NCI-H748 (cell line): Measurements from ENCODE around the gene FOXP1.

Source experiments
- DNase-seq: peaks from one replicate; lab custom pipeline; 2025; ENCODE audit not compliant: unreplicated experiment; lab: John Stamatoyannopoulos, UW

The FOXP1 gene

GRCh38 chr3:70974747-70975146, 608.8 kb downstream of the FOXP1 start:
- DNase-seq = no peak

GRCh38 chr3:70973558-70973957, 610.0 kb downstream of the FOXP1 start:
- DNase-seq = no peak

GRCh38 chr3:70972855-70973254, 610.7 kb downstream of the FOXP1 start:
- DNase-seq = no peak

- DNase-seq = no peak
Measured at GRCh38 chr3:70970952-70971351, 612.6 kb downstream of the FOXP1 start.

- no peak for DNase-seq
Measured at GRCh38 chr3:70970171-70970570, 613.4 kb downstream of the FOXP1 start.

GRCh38 chr3:70963431-70964275, 619.9 kb downstream of the FOXP1 start:
- DNase-seq = peak; percentile 28

- DNase-seq = no peak
Measured at GRCh38 chr3:70959506-70960291, 623.8 kb downstream of the FOXP1 start.

GRCh38 chr3:70952033-70952747, 631.3 kb downstream of the FOXP1 start:
- no peak for DNase-seq

- DNase-seq = no peak
Measured at GRCh38 chr3:70951316-70951715, 632.2 kb downstream of the FOXP1 start.

- DNase-seq = no peak
Measured at GRCh38 chr3:70947579-70947978, 635.9 kb downstream of the FOXP1 start.

GRCh38 chr3:70943886-70944285, 639.6 kb downstream of the FOXP1 start:
- DNase-seq = no peak

- no peak for DNase-seq
Measured at GRCh38 chr3:70933105-70933810, 650.3 kb downstream of the FOXP1 start.

GRCh38 chr3:70930066-70930465, 653.5 kb downstream of the FOXP1 start:
- DNase-seq = no peak

- DNase-seq = no peak
Measured at GRCh38 chr3:70927239-70927638, 656.3 kb downstream of the FOXP1 start.

- DNase-seq = no peak
Measured at GRCh38 chr3:70926835-70927234, 656.7 kb downstream of the FOXP1 start.

- no peak for DNase-seq
Measured at GRCh38 chr3:70919661-70920060, 663.9 kb downstream of the FOXP1 start.

- no peak for DNase-seq
Measured at GRCh38 chr3:70919091-70919490, 664.4 kb downstream of the FOXP1 start.

- peak; percentile 53 for DNase-seq
Measured at GRCh38 chr3:70916375-70917055, 667.0 kb downstream of the FOXP1 start.

- no peak for DNase-seq
Measured at GRCh38 chr3:70914862-70915261, 668.7 kb downstream of the FOXP1 start.

GRCh38 chr3:70911719-70912118, 671.8 kb downstream of the FOXP1 start:
- DNase-seq = no peak
